T follicular helper cell (primary cell): ENCODE measurements around the gene HNRNPH2.
A peak's percentile ranks its signal among the peaks of the same experiment; 100 is the strongest.

Source experiments
- DNase-seq: peaks from one replicate; pipeline ENCODE4 v3.0.0-alpha.2; 2020; ENCODE audit warnings: low read depth
- total RNA-seq, 2 experiments: gene quantifications; one replicate each; lab custom pipeline; 2026; lab: John Stamatoyannopoulos, UW

The HNRNPH2 gene, protein sequence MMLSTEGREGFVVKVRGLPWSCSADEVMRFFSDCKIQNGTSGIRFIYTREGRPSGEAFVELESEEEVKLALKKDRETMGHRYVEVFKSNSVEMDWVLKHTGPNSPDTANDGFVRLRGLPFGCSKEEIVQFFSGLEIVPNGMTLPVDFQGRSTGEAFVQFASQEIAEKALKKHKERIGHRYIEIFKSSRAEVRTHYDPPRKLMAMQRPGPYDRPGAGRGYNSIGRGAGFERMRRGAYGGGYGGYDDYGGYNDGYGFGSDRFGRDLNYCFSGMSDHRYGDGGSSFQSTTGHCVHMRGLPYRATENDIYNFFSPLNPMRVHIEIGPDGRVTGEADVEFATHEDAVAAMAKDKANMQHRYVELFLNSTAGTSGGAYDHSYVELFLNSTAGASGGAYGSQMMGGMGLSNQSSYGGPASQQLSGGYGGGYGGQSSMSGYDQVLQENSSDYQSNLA
- total RNA-seq: 54.9 to 70.5 reads per million in 2 experiments

DNA sequence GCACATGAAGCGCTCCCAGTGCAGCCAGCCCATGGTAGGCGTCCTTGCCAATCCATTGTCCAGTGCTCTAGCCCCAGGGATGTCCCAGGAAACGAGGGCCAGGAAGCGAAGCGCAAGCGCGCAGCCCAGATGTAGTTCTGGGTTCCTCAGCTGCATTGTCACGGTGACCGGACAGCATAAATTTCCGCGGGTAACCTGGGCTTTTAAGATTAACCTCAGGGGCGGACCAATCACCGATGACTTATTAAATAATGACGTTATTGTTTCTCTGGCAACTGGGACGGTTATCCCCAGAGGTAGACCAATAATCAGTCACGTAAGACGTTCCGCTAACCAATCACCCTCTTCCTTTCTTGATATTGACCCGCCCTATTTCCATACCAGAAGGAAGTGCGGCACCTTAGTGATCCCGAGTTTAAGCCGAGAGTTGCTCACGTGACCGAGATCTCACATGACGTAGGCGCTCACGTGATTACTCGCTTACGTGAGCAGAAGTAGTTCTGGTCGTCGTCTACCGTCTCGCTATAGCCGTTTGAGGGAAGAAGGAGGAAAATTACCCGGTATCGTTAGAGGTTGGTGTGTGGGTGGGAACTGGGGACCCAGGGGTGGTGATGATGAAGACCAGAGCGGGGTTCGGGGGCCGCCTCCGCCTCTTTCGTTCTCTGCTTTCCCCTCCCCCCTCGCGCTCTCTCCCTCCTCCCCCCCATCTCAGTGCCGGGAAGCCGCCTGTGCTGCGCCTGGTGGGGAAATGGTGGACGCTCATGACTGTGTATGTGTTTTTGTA is at the start of gene HNRNPH2, which contains the start of gene GLA:
Gene HNRNPH2, plus strand, starts transcription at position 475 of the 784 bp plus-strand sequence. CDS start 3,767 bp downstream, outside the sequence.
Gene GLA, minus strand, starts transcription at position 178 of the 784 bp plus-strand sequence. Its CDS starts 22 bp downstream, at position 156.
- DNase-seq: peak; percentile 85

DNA sequence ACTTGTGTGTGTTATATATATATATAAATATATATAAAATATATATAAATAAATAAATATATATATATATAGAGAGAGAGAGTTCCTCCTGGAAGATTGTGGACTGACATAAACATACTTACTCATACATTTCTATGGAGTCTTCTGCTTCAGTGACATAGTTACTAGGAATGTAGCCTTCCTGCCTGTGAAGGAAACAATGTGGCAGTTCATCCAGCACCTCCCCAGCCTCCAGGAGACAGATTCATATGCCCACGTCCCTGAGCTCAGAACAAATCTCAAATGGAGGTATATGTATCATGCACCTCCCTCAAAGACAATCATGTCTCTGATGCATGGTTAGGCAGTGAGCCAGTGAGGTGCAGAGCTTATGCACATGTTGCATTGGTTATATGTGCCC is 48.1 kb upstream of the HNRNPH2 start:
- DNase-seq: no peak

DNA sequence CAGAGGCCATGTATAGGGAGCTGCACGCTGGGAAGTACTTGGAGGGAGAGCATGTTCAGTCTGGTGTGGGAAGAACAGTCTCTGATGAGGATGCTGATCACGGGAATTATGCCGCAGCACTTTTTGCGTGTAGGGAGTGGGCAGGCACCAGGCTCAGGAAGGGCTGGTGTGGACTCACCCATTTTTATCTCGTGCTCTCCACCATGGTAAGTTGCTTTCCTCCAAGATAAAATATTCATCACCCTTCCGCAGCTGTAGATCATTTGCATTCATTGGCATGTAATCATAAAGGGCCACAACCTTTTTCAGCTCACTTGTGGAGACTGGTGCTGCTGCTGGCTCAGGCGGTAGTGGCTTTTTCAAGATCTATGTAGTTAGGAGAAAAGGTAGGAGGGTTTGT is 47.6 kb upstream of the HNRNPH2 start:
- no peak for DNase-seq

DNA sequence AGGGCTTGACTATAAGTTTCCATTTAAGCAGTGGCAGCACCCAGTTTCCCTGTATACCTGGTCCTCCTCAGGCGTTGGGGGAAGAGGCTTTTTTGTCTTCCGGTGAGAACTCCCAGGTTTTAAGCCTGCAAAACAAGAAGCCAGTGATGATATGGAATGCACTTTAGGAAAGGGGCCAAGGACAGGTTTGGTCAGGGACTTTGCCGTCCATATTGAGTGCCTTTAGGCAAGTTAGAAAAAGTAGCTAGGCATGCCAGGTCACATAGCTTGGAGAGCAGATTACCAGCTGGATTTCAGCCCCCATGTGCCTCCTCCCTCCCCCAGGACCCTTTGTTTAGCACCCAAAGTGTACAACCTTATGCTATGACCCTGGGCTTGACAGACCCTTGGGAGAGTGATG is 45.9 kb upstream of the HNRNPH2 start:
- no peak for DNase-seq

DNA sequence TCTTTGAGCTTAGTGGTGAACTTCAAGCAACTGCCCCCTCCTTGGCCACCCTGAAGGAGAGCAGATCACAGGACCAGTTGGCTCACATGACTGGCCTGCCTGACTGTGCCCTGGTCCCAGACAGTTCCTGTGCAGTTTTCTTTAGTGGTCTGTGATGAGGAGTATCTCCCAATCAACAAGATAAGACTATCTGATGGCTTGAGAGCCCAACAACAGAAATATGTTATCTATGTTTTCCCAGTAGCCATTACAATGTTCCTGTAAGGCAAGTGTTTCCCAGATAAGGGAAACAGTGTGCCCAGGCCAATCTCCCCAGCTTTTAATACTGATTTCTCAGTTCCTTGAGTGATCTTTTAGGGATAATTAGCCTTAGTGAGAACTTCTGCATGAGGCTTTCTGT is 45.3 kb upstream of the HNRNPH2 start:
- DNase-seq: no peak

DNA sequence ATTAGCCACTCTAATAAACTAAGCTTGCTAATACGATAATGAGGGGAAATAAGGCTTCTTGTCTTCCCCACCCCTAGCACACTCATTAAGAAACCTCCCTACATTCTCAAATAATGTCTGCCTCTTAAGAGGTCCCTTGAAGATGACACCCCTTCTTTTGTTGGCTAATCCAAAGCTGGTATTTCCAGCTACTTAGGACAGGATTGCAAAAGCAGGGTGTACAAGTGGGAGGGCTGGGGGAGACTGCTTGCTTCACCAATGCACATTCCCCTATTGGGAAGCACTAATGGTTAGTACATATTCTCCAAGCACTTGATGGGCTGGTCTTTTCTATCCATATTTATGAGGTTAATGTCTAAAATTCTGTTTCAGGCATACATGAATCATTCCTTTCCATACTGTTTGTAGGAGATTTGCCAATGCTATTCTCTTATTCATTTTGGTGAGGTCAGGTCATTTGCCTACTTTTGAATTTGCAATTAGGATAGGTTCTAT is 42.7 kb upstream of the HNRNPH2 start:
- no peak for DNase-seq

DNA sequence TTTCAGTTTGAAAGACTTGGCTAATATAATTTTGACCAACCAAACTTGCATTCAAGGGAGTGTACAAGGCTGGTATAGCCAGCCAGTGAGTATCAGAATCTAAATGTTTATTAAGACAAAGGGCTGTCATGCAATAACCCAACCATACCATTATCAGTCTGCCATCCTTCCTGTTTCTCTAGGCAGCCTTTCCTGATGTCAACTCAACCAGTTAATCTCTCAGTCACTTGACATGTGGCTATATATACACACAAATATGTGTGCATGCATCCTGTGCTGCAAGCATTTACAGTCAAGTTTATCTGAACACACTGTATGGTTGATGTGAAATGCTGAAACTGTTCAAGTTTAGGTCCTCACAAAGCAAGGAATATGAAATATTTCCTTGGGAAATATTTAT is 39.2 kb upstream of the HNRNPH2 start:
- no peak for DNase-seq

DNA sequence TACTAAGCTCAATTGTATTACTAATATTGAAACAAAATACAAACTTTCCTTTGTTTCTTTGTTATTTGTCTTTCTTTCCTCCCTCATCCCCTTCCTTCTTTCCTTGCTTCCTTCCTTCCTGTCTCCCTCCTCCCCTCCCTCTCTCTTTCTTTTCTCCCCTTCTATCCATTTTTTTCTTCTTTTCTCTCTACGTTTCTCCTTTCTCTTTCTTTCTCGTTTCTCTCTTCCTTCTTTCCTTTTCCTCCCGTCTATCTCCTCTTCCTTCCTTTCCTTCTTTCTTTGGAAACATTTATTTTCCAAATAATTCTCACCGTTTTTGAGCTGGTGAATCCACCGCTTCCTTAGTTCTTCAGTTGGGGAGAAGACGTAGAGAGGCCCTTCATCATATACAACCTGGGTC is 38.3 kb upstream of the HNRNPH2 start:
- no peak for DNase-seq

DNA sequence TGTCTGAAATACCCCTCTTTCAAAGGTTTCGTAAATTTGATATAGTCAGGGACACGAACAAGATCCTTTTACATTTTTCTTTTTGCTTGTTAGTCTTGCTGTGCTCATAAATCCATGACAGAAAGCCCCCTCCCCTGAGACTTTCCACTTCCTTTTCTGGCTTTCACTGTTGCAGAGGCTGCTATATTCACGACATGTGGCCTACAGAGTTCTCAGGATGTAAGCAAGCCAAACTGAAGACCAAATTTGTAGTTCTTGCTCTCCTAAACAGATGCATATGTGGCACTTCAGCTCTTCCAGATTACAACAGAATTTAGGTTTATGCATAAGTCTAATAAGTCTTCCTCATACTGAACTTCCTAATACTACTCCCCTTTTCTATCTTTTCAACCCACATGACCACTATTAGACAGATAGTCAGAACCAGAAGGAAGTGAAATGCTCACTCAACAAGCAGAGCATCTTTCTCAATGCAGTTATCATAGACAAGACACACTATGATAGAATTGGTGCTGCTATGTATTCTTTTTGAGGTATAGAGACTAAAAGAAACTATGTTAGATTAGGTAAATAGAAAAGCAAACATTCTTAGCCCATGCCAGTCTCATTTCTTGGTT is 37.0 kb upstream of the HNRNPH2 start:
- DNase-seq: no peak

DNA sequence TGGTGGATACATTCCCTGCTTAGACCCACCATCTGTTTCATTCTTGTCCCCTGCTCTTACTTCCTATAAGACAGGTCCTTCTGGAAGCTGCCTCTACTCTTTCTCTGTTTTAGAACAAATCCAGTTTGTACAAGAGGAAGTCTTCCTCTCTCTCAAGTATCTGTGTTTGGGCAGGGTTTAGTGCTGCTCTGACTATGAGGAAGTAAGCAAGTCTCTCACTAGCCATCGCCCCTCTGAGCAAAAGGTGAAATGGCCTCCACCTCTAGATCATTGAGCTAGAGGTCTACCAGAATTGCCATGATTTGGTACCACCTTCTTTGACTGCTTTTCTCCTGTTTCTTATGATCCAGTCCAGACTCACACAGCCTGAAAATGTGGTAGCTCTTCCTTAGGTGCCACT is 30.5 kb upstream of the HNRNPH2 start:
- DNase-seq: no peak

DNA sequence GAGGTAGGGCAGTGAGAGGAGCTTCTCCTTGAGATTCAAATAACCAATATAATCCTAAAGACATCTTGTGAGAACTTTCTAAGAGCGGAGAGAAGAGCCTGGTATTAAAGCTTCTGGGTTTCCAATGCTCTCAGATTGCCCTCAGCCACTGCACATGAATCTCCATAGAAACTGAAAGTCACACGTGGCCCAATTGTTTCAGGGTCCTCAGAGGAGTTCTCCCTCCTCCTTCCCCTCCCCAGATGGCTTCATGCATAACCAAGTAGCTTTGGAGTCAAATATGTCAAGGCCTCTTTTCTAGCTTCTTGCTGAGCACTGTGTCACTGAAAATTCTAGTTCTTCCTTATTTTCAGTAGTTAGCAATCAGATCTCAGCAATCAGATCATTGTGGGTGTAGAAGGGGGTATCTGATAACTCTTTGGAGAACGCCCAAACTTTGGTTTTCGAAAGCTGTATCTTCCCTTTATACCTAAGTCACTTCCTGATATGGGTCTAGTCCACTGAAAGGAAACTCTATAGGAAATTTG is 24.3 kb upstream of the HNRNPH2 start:
- DNase-seq: no peak

DNA sequence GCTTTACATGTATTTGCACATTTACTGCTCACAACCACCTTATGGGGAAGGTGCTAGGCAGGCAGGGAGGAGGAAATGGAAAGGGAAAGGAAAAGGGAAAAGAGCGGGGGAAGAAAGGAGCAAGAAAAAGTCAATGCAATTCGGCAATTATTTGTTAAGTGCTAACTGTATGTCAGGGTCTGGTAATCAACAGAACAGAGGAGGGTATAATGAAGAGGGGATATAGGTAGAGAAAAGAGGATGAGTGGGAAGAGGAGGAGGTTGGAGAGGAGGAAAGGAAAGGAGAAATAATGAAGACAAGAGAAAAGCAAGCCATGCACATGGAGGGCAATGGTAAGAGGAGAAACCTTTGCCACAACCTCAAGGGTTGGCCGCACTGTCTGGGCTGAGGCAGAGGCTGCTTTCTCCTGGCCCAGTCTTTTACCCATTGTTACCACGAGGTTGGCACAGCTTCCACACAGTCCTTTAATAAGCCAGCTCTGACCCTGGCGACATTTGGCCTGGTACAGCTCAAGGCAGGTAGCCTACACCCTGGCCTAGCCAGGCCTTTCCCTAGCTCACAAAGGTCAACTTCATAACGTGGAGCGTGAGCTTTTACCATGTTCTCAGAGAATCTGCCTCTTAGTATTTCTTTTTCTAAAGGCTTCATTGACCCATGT is 22.9 kb upstream of the HNRNPH2 start:
- DNase-seq: no peak

DNA sequence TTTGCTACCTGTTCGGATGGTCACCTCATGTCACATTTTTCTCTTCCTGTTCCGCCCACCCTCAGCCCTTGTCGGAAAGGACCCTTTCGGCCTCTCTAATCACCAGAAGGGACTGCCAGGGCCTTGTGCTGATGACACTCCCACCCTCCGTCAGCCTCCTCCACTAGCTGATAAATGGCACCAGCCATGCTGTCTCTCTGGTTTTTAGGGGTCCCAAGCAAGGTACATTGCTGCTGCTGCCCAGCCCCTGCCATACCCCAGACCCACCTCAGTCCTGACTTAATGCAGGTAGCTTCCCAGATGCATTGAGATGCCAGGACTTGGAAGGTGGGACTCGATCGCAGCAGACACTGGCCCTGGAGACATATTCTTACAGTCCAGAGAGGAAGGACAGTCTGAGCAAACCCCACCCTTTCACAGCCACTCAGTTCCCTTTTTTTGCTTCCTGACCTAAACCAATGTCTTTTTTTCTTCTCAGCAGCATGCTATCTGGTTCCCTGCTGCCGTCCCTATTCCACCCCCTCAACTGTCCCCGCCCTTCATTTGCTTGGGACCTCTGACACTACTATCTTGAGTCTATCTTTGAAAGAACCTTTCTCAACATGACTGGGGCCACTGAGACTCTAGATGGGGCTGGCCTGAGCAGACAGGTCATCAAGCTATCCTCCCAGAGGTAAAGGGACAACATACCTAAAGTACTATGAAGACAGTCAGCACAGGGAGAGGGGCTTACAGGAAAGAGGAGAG is 22.1 kb upstream of the HNRNPH2 start, which contains the start of gene BTK:
Gene BTK, minus strand, starts transcription at position 397 of the 747 bp plus-strand sequence. CDS start 10,907 bp downstream, outside the sequence.
- no peak for DNase-seq

DNA sequence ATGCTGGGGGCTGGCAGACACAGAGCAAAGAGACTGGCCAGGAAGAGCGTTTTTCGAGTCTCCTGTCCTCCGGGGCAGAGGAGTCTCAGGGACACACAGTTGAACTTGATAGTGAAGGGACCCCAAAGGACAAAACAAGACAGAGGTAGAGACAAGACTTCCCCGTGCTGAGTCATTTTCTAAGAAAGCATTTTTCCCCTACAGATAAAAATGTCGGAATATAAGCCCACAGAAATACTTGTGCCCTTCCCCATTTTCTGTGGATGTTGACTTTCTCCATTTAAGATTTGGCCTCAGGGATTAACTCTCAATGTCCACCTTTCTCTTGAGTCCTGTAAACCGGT is 21.5 kb upstream of the HNRNPH2 start:
- no peak for DNase-seq

DNA sequence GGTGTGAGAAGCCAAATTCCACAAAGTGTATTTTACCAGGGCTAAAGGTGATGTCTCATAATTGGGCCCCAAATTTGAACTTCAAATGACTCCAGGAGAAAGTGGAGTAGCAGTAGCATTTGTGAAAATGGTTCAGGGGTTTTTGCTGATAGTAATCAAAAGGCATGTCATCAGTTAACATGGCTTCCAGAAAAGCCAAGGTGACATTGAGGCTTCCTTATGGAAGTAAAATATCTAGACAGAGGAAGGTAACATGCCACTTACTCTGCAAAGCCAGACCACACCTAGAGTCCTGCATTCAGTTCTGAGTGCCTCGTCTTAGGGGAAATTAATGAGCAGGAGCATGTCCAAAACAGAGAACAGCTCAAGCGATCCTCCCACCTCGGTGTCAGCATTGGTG is 19.4 kb upstream of the HNRNPH2 start:
- DNase-seq: no peak

DNA sequence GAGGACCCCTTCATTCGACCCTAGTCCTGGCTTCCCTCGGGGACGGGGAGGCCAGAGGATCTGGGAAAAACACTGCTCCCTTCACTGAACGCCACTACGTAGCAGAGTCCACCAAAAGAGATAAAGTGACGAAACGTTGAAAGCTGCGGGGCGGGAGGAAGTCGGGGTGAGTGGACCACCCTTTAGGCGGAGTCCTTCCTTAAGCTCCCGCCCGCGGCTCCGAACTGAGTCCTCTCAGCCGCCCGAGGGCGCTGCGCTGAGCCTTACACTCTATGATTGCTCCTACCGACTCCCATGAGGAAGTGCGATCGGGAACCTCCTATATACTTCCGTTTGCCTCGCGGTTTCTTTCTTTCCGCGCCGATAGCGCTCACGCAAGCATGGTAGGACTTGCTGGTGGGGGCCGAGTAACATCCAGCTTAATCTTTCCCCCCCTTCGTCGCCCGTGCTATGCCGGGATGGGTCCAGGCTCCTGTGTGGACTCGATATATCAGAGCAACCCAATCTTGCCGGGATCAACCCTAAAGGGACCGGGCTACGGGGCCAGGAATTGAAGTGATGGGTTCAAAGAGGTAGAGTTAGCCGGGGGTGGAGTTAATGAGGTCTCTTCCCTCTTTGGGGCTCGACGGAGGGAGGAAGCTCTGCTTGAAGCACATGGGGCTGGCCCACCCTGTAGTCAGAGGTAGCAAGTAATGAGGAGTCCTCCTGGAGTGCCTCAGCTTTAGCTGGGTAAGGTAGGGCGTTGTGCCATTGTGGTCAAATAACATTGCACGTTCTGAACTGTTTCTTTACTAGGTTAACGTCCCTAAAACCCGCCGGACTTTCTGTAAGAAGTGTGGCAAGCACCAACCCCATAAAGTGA is 17.1 kb upstream of the HNRNPH2 start, which contains the start of gene RPL36A:
Gene RPL36A, plus strand, starts transcription at position 348 of the 862 bp plus-strand sequence. Its CDS starts 33 bp downstream, at position 381.
- peak; percentile 68 for DNase-seq

DNA sequence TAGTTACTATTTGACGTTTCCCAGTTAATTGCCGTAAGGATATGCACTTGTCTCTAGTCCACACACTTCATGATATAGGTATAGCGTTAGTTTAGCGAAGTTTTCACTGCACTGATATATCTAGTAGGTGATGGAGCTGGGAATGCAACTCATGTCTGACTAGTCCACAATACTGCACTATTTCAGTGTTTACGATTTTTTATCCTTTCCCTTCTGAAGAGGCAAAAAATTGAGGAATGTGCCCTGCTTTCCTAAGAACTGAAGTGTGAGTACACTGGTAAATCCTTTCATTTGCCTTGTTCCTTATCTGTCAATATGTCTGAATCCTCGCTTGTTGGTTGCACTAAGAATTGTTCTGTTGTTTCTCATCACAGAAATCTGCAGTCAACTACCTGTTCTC is 16.2 kb upstream of the HNRNPH2 start:
- no peak for DNase-seq

DNA sequence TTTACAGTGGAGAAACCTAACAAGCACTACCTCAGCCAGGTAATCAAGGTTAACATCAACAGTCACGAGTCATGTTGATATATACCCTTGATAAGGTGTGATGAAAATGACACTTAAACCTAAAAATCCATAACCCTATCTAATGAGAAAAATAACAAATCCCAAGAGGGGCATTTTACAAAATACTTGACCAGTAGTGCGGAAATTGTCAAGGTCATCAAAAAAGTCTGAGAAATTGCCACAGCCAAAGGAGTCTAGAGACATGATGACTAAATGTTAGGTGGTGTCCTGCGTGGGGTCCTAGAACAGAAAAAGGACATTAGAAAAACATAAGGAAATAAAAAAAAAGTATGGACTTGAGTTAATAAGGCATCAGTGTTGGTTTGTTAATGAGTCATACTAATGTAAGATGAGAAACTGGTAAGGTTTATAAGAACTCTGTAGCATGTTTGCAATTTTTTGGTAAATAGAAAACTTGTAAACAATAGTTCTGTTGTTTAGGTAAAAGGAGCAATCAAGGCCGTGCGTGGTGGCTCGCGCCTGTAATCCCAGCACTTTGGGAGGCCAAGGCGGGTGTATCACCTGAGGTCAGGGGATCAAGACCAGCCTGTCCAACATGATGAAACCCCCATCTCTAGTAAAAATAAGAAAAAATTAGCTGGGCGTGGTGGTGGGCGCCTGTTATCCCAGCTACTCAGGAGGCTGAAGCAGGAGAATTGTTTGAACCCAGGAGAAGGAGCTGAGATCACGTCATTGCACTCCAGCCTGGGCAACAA is 14.3 kb upstream of the HNRNPH2 start:
- DNase-seq: no peak

DNA sequence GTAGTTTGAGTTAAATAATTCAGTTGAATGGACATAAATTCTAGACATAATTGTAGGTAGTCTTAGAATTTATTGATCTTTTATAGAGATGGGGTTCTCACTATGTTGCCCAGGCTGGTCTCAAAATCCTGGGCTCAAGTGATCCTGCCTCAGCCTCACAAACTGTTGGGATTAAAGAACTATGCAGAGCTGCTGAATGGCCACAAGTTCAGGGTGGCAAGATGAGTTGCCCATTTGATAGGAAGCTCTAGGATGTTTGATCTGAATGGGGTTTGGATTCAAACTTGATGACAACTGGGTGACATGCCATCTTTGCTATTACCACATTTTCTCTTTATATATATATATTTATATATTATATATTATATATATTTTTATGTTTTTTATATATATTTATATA is 13.7 kb upstream of the HNRNPH2 start:
- DNase-seq: no peak
